Left renal pelvis (tissue), 4 donors: ENCODE data around the gene HEBP2. TPM values are rescaled to one million over a fixed set of nuclear protein-coding genes. Genes with fewer than 3 reads are reported as not detected.
"Not testable (repeated sequence)": the region's sequence is repeated elsewhere in the genome, so short reads cannot be mapped to it uniquely, and the experiment has no call there.

ENCODE experiments used
- DNase-seq, 4 donors: peaks; one replicate each; pipeline ENCODE4 v3.0.0-alpha.2; 2013; ENCODE audit warnings: low read depth in 4 of 4, low spot score in 3 of 4
- polyA plus RNA-seq, 4 donors: library from polyadenylated mRNA; unstranded; fragments of 120-200 nt; gene quantifications; one replicate each; pipeline ENCODE4 v1.2.1, GENCODE V29; 2013; ENCODE audit not compliant: insufficient read length in 4 of 4

HEBP2 gene
- polyA plus RNA-seq, 4 donors = 31.5 to 65.1 (median 60.6) TPM

DNA sequence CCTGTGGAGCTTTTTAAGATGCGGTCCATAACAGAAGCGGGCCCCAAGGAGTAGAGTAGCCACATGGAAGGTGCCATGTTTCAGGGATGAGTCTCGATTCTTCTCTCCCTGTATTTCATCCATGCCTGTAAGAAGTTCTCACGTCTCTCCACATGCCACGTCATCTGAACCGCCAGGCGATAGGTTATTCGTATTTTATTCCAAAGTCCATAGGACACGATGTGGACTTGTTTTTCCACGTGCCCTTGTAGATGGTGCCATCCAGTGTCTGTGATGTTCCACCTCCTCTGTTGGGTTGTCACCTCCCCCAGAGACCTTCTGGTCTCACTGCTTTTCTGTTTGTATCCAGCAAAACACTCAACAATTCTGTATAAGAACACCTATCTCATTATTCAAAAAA is 17.6 kb downstream of the HEBP2 start:
- no peak for DNase-seq

DNA sequence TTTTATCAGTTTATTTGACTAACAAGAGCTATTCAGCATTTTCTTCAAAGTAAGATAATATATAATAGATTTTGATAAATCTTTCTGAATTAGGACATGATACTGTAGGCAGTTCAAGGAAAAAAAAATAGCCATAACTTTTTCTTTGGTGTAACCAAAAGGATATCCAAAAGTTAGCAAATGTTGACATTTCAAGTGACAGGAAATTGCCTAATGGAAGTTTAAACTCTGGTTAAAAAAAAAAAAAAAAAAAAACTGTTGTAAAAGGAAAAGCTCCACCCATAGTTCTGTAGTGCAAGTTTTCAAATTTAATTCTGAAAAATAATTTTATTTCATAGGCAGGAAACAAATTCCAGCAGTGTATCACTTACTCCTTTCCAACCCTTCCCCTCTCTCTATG is 18.8 kb downstream of the HEBP2 start:
- no peak for DNase-seq

DNA sequence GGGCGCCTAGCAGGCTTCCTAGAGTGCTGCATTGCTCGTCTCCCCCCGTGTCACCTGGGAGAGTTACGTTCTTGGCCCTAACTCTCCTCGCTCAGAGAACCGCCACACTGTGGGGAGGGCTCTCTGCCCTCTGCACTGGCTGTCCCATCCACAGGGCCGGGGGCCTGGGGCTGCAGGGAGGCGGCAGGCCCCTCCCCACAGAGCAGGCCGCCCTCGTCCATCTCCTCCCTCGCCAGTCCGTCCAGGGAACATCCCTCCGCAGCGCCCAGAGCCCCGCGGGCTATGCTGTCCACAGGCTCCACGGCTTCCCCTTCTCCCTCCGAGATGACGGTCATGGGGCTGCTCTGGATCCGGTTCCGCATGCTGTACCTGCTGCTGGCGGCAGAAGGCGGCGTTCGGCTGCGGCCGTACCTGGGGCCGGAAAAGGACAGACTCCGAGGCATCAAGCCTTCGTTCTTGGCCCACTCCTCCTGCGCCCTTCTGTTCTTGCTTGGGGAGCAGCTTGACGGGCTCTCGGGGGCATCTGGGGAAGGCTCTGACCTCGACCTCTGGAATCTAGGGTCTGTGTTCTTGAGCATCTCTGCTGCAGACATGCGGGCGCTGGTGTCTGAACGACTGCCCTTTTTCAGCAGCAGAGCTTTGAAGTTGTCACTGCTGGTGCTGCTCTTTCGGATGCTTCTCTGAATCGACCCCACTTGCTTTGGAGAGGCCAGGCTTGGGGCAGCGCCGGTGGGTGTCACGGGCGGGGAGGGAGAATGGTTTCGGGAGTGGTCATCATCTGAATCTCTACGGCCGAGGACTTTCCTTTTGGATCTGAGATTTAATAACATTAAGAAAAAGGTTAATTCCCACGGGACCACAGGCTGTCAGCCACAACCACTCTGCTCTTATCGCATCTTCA is 20.2 kb downstream of the HEBP2 start:
- no peak for DNase-seq

DNA sequence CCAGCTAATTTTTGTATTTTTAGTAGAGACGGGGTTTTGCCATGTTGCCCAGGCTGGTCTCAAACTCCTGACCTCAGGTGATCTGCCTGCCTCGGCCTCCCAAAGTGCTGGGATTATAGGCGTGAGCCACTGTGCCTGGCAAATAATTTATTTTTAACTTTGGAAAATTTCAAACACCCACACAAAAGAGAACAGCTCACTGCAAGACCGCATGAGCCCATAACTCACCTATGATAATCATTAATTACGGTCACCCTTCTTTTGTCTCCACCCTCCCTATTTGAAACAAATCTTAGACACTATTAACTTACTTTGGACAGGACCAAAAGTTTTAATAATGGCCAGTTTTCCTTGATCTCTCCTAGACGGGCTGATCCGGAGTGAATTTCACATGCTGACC is 21.2 kb downstream of the HEBP2 start:
- DNase-seq = not testable (repeated sequence)

DNA sequence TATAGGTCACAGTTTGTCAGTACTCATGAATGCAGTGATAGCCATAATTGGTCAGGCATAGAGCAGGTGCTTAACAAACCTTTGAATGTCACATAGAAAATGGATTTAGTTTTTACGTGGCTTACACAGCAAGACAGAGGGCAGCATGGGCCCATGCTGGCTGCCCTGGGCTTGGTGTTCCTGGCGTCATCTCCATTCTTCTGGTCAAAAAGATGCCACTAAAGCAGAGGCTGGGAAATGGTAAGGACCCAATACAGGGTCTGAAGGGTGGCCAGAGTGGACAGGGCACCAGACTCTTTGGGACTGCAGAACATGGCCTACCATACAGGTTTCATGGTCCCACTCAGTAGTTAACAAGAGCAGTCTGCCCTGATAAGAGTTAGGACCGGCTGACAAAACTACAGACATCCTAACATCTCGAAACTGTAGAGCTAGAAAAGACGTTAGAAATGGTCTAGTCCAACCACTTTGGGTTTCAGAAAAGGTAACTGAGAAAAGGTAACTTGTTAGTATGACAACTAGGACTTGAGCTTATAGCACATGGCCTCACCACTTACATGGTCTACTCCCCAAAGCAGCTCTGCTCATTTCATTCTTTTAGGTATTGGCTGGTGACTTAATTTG is 22.6 kb downstream of the HEBP2 start:
- DNase-seq = no peak

DNA sequence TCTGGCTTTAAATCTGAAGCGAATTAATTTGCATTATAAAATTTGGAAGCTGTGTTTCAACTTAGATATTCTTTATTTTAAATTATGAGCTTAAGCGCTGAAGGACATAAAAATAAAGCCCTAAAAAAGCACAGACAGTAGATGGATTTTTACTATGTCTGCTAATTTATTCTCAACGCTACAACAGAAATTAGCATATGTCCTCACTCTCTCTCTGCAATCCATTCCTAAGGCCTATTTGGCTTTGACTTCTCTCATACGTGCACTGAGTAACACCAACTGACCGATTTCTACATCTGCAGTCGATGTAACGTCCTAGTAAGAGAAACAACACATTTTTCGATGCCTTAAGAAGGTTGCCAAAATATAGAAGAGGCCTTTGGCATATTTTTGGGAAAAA is 23.7 kb downstream of the HEBP2 start:
- DNase-seq = no peak

DNA sequence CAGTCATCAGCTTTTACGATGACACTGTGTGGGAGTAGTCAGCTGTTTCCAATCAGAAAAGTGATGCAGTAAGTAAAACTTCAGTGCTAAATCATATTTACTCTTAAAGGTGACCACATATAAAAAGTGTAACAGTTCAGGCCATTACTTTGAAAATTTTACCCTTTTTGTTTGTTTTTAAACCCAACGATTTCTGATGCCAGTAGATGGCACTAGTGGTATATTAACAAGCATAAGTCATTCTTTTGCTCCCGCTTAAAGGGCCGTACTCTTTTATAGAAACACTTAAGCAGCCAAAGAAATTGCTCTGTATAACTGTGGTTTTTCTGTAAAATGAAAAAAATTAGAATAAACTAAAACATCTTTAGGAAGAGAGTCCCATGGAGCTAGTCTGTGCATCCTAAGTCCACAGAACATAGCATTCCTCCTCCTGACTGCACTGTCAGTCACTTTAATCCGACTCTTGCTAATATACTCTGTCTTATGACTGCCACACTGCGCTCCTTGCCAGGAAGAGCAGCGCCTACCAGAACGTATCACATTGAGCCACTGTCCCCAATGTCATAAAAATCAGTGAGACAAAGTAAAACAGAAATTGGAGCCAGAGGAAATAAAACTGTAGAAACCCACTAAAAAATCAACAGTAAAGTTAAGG is 25.0 kb downstream of the HEBP2 start:
- DNase-seq = peak in 2 of 4 donors; percentile 51 to 52

DNA sequence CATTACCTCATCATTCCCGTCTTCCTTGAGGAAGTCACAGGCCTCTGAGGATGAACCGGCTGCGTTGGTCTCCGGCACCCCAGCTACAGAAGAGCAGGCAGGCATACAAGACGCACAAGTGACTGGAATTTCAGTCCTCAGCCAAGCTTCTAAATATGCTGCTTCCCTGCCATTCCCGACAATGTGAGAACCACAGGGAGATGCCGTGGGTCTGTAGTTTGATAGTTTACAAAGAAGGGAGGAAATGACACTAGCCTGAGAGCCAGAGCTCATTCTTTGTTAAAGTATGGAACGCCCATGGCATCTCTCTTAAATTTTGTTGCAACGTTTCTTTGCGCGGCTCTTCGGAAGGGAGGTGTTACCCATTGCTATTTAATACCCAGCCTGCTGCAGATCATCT is 25.7 kb downstream of the HEBP2 start:
- no peak for DNase-seq

DNA sequence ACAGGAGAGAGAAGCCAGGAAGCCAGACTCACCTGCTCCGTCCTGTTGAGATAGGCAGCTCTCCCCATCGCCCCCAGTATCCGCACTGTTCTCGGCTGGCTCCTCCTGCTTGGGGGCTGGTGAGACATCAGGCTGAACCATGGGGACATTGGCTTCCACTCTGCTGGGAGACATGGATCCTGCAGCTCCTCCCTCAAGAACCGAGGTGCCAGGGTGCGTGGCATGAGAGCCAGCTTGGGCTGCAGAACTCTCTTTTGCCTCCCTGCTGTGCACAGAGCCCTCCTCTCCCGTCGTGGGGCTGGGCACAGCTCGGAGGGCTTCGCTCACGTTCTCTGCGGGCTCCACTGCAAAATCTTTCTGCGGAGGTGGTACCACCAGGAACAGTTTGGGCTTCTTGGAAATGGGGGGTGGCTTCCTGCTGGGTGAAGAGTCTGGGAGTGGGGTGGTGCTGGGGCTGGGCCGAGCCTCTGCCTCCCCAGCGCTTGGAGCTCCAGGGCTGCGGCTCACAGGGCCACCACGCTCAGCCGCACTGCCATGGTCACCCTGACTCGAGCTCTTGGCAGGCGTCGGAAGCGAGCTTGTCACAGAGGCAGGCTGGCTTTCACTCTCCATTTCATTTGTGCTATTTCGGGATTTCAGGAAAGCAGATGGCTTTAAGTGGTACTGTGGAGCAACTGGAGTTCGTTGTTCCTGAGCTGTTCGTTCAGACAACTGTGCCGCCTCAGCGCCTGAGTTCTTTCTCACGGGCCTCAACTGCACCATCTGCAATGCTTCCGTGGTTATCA is 26.5 kb downstream of the HEBP2 start:
- no peak for DNase-seq

DNA sequence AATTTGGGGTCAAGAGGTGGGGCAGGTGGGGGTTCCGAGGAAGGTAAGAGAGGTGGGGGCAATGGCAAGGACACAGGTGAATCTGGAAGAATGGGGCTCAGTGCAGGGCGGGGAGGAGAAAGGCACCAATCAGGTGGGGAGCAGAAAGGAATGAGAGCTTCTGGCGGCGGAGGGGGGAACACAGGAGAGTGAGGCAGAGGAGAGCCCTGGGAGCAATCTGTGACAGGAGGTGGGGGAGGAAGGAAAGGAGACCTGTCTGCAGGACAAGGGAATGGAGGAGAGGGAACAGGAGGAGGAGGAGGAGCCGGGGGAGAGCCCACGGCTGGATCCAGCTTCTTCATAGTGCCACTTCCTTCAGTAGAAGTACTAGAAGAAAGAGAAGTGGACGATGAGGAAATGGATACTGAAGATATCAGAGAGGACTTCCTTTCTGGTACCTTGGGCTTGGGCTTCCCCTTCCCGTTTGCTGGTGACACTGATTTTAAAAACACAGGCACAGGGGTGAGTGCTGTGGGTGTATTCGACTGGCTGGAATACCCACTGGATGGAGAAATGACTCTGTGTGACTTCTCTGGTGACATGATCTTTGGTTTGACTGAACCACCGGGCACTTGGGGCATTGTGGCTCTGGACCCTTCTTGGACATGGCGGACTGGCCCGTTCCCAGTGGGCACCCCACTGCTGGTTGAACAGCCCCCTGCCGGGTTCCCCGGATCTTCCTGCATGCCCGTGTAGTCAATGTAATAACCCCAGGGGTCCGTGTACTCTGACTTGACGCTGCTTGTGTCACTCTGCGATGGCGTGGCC is 27.4 kb downstream of the HEBP2 start:
- no peak for DNase-seq

DNA sequence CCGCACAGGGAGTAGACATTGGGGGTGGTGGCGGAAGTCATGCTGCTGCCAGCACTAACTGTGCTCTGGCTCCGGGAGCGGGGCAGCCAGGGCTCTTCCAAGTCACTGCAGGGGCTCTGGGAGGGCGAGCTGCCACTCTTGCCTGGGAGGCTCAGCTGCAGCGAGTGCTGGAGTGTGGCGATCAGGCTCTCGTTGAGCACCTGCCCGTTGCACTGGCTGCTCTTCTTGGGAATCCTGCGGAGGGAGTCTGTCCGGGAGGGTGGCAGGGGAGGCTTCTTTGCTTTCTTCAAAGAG is 28.0 kb downstream of the HEBP2 start:
- DNase-seq = no peak

DNA sequence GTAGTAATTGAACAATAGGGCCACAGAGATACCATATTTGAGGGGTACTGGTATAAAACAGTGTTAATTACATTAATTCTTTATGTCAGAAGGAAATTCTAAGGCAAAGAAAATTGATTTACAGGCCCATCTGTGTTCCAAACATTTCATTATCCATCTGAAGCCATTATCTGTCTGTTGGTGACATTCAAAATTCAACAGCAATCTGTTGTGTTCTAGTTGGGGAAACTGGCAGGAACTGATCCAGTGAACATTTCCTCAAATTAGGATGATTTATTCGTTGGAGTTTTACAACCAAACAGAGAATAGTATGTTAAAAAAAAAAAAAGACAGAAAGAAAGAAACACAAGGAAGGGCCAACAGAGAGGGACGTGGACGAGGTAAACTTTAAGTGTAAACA is 30.1 kb downstream of the HEBP2 start:
- no peak for DNase-seq

DNA sequence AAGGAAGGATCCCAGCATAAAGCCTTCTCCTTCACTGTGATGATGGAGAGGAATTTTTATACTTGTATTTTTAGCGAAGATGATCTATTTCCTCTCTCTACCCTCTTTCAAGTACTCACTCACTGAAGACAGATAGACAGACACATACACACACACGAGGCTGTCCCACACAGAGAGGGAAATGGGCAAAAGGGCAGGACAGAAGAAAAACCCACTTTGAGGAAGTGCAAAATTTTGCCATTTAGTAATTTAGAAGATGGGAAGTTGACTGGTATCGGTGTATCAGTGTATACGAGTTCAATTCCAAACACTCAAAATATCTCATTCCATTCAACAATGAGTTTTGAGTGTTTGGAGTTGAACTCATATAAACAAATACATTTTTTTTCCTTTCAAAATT is 30.9 kb downstream of the HEBP2 start:
- no peak for DNase-seq

DNA sequence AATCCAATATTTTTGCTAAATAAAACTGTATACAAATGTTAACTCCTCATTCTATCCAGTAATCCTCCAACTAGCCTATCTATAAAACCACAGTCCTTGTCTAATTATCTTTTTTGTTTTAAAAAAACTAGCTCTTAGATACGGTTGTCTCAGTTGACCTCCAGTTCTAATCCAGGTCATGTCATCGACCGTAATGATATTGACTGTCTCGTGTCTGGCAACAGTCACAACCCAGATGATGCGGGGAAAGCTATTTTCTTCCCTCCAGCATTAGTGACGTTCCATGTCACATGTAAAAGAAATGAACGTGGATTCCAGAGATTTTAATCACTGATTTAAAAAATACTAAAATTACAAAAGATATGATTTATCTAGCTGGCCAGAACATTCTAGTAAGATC is 35.5 kb downstream of the HEBP2 start:
- DNase-seq = no peak

DNA sequence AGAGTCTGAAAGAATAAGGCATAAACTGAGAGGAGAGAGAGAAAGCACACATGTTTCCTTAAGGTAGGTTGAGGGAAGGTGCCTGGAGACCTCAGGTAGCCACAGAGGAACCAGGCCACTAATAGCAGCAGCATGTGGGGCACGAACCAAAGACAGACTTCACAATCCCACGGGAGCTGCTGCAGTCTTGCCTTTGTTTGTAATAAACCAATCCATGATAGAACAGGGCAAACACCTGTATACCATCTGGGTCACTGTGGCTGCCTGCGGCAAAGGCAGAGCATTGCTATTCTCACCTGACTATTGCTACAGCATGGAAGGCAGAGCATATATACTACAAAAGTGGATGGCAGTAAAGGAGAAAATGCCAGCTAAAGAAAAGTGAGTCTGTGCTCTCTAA is 36.3 kb downstream of the HEBP2 start:
- no peak for DNase-seq

DNA sequence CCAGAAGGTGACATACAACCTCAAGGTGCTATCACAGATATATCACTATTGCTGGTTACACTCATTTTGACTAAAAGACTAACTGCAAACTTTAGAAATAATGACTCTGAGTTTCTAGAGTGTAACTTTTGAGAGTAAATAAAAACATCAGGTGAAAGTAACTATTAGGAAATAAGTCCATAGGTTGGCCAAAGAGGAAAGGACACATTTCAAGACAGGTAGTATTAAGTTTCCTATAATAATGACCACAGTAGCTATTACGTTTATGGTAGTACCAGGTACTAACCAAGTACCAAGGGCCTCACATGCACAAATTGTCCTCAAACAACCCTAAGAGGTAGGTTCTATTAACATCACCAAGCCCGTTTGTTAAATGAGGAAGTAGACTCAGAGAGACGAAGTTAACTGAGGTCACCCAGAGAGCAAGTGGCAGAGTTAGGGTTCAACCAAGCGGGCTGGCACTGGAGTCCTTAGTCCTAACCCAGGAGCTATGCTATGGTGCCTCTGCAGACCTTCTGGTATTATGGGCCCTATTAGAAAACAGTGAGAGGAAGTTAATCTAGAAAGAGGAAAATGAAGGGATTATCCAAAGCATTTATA is 36.8 kb downstream of the HEBP2 start:
- no peak for DNase-seq

DNA sequence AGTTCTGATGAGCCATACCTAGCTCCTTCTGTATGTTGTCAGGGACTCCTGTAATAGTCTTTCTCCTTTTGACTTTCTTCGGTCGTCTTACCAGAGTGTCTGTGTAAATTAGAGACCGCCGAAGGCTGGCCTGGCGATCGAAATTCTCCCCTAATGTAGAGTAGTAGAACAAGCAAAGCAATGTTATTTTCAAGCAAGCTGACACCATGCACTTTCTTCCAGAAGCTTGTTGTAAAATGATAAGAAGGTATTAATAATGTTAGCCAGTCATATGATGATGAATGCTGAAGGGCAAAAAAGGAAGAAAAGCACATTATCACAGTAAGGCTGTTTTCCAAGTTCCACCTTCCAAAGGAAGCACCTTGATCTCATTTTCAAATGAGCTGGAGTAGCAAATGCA is 37.9 kb downstream of the HEBP2 start:
- no peak for DNase-seq

DNA sequence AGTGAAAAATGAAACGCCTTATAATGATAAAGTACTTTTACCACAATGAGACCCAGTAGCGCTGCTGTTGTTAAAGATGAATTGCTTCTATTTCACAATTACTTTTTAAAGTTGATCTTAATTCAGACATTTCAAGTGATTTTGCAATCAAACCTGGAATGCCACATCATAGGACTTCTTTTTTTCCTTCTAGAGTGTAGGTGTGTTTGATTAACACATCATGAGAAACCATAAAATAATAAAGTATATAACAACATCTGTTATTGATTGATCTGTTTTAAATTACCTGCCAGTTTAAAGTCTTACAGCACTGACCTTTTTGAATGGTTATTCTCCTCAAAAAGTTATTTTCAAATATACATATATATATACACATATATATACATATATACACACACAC is 38.6 kb downstream of the HEBP2 start:
- no peak for DNase-seq

DNA sequence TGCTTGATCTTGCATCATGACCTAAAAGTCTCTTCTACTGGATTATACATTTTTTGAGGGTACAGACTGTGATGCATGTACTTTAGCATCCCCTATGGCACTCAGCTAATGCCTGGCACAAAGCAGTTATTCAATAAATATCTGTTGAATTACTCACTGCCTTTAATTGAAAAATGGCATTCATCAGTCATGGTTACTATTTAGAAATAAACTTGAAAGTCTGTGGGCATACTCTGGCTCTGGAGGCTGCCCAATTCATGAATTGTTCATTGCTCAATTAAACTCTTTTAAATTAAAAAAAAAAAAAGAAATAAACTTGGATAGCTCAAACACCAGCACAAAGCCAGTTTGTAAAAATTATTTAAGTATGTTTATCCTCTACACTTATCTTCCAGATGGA is 40.0 kb downstream of the HEBP2 start:
- no peak for DNase-seq

DNA sequence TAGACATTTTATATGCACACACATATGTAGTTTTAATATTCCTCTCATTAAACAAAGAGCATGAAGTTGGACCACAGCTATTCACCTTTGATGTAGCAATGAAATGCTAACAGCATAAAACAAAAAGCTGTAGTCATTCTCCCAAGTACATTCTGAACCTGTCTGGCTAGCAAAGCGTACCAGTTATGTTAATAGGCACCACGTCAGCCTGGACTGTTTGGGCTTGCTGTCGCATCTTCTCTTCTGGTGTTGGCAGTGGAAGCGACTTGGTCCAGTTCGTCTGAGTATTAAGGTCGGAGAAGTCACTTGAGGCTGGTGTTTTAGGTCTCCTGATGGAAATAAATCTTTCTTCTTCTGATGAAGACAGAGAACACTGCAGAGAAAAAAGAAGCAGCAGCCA is 42.8 kb downstream of the HEBP2 start:
- DNase-seq = no peak
